GM23338 (cell line): ENCODE measurements around the gene OR2V2. TPM values are rescaled to one million over a fixed set of nuclear protein-coding genes. Genes with fewer than 3 reads are reported as not detected.

ENCODE experiments used
- ATAC-seq: fragments of 200-7000 bp; cut with Tn5 transposase; 3 replicates; pipeline ENCODE4 v1.9.1; 2020
- DNase-seq: peaks from one replicate; pipeline ENCODE4 v3.0.0-alpha.2; 2015; ENCODE audit warnings: low spot score
- H2AFZ ChIP-seq: fragments of 200-600 bp; sonication (generic); 2 replicates; pipeline ENCODE4 v1.8.0; 2016; ENCODE audit warnings: antibody characterized with exemption, mild to moderate bottlenecking, moderate library complexity
- H3F3A ChIP-seq: fragments of 200-600 bp; sonication (generic); replicated peaks from 2 replicates; pipeline ENCODE4 v1.8.0; 2017; ENCODE audit warnings: antibody characterized with exemption, mixed run types, low read depth
- H3K27ac ChIP-seq: fragments of 200-600 bp; sonication (generic); 2 replicates; pipeline ENCODE4 v1.6.1; 2016; ENCODE audit warnings: low read depth
- H3K27me3 ChIP-seq: fragments of 200-600 bp; sonication (generic); 2 replicates; pipeline ENCODE4 v1.8.0; 2016; ENCODE audit warnings: mild to moderate bottlenecking, mixed run types, moderate library complexity; ENCODE audit not compliant: insufficient read depth
- H3K36me3 ChIP-seq: fragments of 200-600 bp; sonication (generic); 2 replicates; pipeline ENCODE4 v1.8.0; 2016; ENCODE audit warnings: mild to moderate bottlenecking; ENCODE audit not compliant: insufficient read depth
- H3K4me1 ChIP-seq: fragments of 200-600 bp; sonication (generic); 2 replicates; pipeline ENCODE4 v1.8.0; 2016; ENCODE audit warnings: mild to moderate bottlenecking, moderate library complexity; ENCODE audit not compliant: insufficient read depth
- H3K4me2 ChIP-seq: fragments of 200-600 bp; sonication (generic); 2 replicates; pipeline ENCODE4 v1.7.1; 2017; ENCODE audit warnings: mixed run types
- H3K4me3 ChIP-seq: fragments of 200-600 bp; sonication (generic); 2 replicates; pipeline ENCODE4 v1.6.1; 2016; ENCODE audit warnings: mixed run types
- H3K79me2 ChIP-seq: fragments of 200-600 bp; sonication (generic); replicated peaks from 2 replicates; pipeline ENCODE4 v1.8.0; 2017; ENCODE audit warnings: mild to moderate bottlenecking; ENCODE audit not compliant: insufficient read depth
- H3K9me2 ChIP-seq: fragments of 200-600 bp; sonication (generic); 2 replicates; pipeline ENCODE4 v1.8.0; 2017; ENCODE audit not compliant: insufficient read depth
- H4K20me1 ChIP-seq: fragments of 200-600 bp; sonication (generic); replicated peaks from 2 replicates; pipeline ENCODE4 v1.8.0; 2017; ENCODE audit warnings: mild to moderate bottlenecking; ENCODE audit not compliant: insufficient read depth
- H3K27ac Mint-ChIP-seq: 2 replicates; pipeline ENCODE4 v1.8.0; 2020; ENCODE audit warnings: inconsistent platforms, mild to moderate bottlenecking, moderate library complexity, mixed read lengths
- H3K27me3 Mint-ChIP-seq: 3 replicates; pipeline ENCODE4 v1.8.0; 2022; ENCODE audit warnings: low read depth, mild to moderate bottlenecking, moderate library complexity, mixed read lengths, inconsistent platforms; ENCODE audit not compliant: insufficient read depth, poor library complexity
- H3K36me3 Mint-ChIP-seq: 3 replicates; pipeline ENCODE4 v1.8.0; 2021; ENCODE audit warnings: low read depth, mild to moderate bottlenecking, inconsistent platforms, moderate library complexity, mixed read lengths
- H3K4me1 Mint-ChIP-seq: 3 replicates; pipeline ENCODE4 v1.8.0; 2020; ENCODE audit warnings: mild to moderate bottlenecking, inconsistent platforms, mixed read lengths
- H3K4me3 Mint-ChIP-seq: 3 replicates; pipeline ENCODE4 v1.8.0; 2021; ENCODE audit warnings: moderate library complexity, mild to moderate bottlenecking, inconsistent platforms, mixed read lengths
- H3K9me3 Mint-ChIP-seq: 3 replicates; pipeline ENCODE4 v1.8.0; 2020; ENCODE audit warnings: moderate library complexity, mild to moderate bottlenecking, inconsistent platforms, mixed read lengths
- CREB1 ChIP-seq: fragments of 250-450 bp; sonication (Bioruptor Pico); IDR thresholded peaks from 2 replicates; pipeline ENCODE4 v1.5.0; 2020; ENCODE audit warnings: low read depth, mild to moderate bottlenecking, moderate library complexity
- CTCF ChIP-seq, 2 experiments: fragments of 200-600 bp in 1 of 2; sonication (generic) in 1 of 2; conservative IDR thresholded peaks; 2 replicates each; pipeline versions ENCODE4 v1.5.1 to v1.6.1; 2016 to 2017; ENCODE audit warnings: antibody characterized with exemption in 2 of 2, low read depth in 2 of 2, mild to moderate bottlenecking in 2 of 2, moderate library complexity in 1 of 2
- ETS1 ChIP-seq: IDR thresholded peaks from 2 replicates; pipeline ENCODE4 v1.6.1; 2016; ENCODE audit warnings: antibody characterized with exemption
- EZH2 ChIP-seq: fragments of 200-600 bp; sonication (generic); IDR thresholded peaks from one replicate; pipeline ENCODE4 v1.8.0; 2017; ENCODE audit warnings: antibody characterized with exemption, mild to moderate bottlenecking, low read depth; ENCODE audit not compliant: unreplicated experiment
- EZH2phosphoT487 ChIP-seq: fragments of 200-600 bp; sonication (generic); IDR thresholded peaks from one replicate; pipeline ENCODE4 v1.8.1; 2018; ENCODE audit warnings: antibody characterized with exemption; ENCODE audit not compliant: unreplicated experiment
- JUNB ChIP-seq: IDR thresholded peaks from one replicate; pipeline ENCODE4 v1.6.1; 2016; ENCODE audit warnings: antibody characterized with exemption; ENCODE audit not compliant: unreplicated experiment
- NANOG ChIP-seq: IDR thresholded peaks from 2 replicates; pipeline ENCODE4 v1.6.1; 2016; ENCODE audit warnings: antibody characterized with exemption, borderline replicate concordance
- POLR2AphosphoS5 ChIP-seq: IDR thresholded peaks from 2 replicates; pipeline ENCODE4 v1.6.1; 2016; ENCODE audit warnings: antibody characterized with exemption, low read depth
- STAT1 ChIP-seq: IDR thresholded peaks from one replicate; pipeline ENCODE4 v1.6.1; 2016; ENCODE audit warnings: antibody characterized with exemption; ENCODE audit not compliant: unreplicated experiment
- ZNF114 ChIP-seq: fragments of 250-450 bp; sonication (Bioruptor Pico); IDR thresholded peaks from 2 replicates; pipeline ENCODE4 v1.5.0; 2020; ENCODE audit warnings: mild to moderate bottlenecking, moderate library complexity
- ZNF331 ChIP-seq: fragments of 250-450 bp; sonication (Bioruptor Pico); IDR thresholded peaks from 2 replicates; pipeline ENCODE4 v1.5.0; 2020; ENCODE audit warnings: low read depth, mild to moderate bottlenecking, moderate library complexity
- ZNF462 ChIP-seq: fragments of 250-450 bp; sonication (Bioruptor Pico); IDR thresholded peaks from 2 replicates; pipeline ENCODE4 v1.5.0; 2020; ENCODE audit warnings: mild to moderate bottlenecking, moderate library complexity
- polyA plus RNA-seq: library from polyadenylated mRNA; unstranded; fragments of >200 nt; fragmentation: Nextera tagmentation; extraction: Ambion mirVana; gene quantifications from 2 replicates; pipeline ENCODE4 v1.2.1, GENCODE V29; 2016
- total RNA-seq: library from RNA; depleted of rRNA; stranded (reverse); fragments of >200 nt; shearing (Covaris generic); gene quantifications from 2 replicates; pipeline ENCODE4 v1.2.3, GENCODE V29; 2014
- TF ChIP-seq, protein P1 (sequence below): IDR thresholded peaks from one replicate; pipeline ENCODE4 v1.6.1; 2018; ENCODE audit warnings: antibody characterized with exemption; ENCODE audit not compliant: unreplicated experiment

The OR2V2 gene
- total and polyA plus RNA-seq, 2 experiments from 2014 or later, result not detected

DNA sequence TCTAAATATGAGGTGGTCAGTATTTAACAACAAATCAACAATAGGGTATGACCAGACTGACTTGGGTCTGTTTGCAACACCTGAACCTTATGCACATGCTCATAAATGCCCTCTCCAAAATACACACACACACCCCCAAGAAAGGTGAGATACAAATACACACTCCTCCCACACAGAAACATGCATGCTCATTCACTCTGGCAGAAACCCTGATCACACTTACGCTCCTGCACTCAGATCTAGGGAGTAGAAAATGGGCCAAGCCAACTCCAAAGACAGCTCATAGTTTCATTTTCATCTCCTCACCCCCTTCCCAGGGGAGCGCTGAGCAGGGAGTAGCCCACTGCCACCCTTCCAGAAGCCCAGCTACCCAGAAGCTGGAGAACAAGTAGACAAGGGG is 46.3 kb downstream of the OR2V2 start:
- peaks cover 70% of the 10 kb centered on the region for H3K27me3 ChIP-seq
- peak overlapping the region; percentile 3; the same call in 1 of the 3 replicates for H3K4me3 Mint-ChIP-seq

More for the DNA sequence above, 46.3 kb downstream of the OR2V2 start:
- peaks cover 8% of the 10 kb centered on the region for H3K9me3 Mint-ChIP-seq
- H3K36me3 Mint-ChIP-seq, result peaks cover 5% of the 10 kb centered on the region; the same call in 1 of the 3 replicates
- no peak overlapping the region for H3K4me2 ChIP-seq
- H3K9me2 ChIP-seq, result no peaks in the 10 kb centered on the region
- no peak overlapping the region for H3K27ac Mint-ChIP-seq
- no peak overlapping the region for H3K4me3 ChIP-seq
- no peak overlapping the region for H2AFZ ChIP-seq
- ATAC-seq (no peak), DNase-seq (no peak)
- H3K79me2 ChIP-seq, result no peaks in the 10 kb centered on the region
- peaks cover 6% of the 10 kb centered on the region for H3F3A ChIP-seq
- H3K36me3 ChIP-seq, result no peaks in the 10 kb centered on the region
- H3K27ac ChIP-seq, result no peak overlapping the region
- TF ChIP-seq ZNF331 (CRISPR knock-in tag) (no peak), CTCF (conservative IDR thresholded peaks at IDR 0.05; ENCODE audit: low read depth in 2 of 2) (no peak), ETS1 (no peak), ZNF462 (CRISPR knock-in tag) (no peak), JUNB (no peak), POLR2AphosphoS5 (no peak), CREB1 (CRISPR knock-in tag) (no peak), NANOG (no peak), STAT1 (no peak), EZH2 (no peak), ZNF114 (no peak), EZH2phosphoT487 (no peak)
- TF ChIP-seq, protein P1, sequence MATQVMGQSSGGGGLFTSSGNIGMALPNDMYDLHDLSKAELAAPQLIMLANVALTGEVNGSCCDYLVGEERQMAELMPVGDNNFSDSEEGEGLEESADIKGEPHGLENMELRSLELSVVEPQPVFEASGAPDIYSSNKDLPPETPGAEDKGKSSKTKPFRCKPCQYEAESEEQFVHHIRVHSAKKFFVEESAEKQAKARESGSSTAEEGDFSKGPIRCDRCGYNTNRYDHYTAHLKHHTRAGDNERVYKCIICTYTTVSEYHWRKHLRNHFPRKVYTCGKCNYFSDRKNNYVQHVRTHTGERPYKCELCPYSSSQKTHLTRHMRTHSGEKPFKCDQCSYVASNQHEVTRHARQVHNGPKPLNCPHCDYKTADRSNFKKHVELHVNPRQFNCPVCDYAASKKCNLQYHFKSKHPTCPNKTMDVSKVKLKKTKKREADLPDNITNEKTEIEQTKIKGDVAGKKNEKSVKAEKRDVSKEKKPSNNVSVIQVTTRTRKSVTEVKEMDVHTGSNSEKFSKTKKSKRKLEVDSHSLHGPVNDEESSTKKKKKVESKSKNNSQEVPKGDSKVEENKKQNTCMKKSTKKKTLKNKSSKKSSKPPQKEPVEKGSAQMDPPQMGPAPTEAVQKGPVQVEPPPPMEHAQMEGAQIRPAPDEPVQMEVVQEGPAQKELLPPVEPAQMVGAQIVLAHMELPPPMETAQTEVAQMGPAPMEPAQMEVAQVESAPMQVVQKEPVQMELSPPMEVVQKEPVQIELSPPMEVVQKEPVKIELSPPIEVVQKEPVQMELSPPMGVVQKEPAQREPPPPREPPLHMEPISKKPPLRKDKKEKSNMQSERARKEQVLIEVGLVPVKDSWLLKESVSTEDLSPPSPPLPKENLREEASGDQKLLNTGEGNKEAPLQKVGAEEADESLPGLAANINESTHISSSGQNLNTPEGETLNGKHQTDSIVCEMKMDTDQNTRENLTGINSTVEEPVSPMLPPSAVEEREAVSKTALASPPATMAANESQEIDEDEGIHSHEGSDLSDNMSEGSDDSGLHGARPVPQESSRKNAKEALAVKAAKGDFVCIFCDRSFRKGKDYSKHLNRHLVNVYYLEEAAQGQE, result no peak
- no peaks in the 10 kb centered on the region; the same call in 1 of the 2 replicates for H4K20me1 ChIP-seq
- peaks cover 52% of the 10 kb centered on the region for H3K27me3 Mint-ChIP-seq
- peaks cover 17% of the 10 kb centered on the region for H3K4me1 ChIP-seq
- H3K4me1 Mint-ChIP-seq, result peaks cover 19% of the 10 kb centered on the region
